GM12801 (cell line): ENCODE measurements around the gene TEC.

Experiments
- TF ChIP-seq, protein P1 (sequence below): IDR thresholded peaks from one replicate; pipeline ENCODE4 v1.5.1; 2011; ENCODE audit warnings: control low read depth; ENCODE audit not compliant: insufficient read length; ENCODE audit errors: extremely low read depth

The TEC gene

DNA sequence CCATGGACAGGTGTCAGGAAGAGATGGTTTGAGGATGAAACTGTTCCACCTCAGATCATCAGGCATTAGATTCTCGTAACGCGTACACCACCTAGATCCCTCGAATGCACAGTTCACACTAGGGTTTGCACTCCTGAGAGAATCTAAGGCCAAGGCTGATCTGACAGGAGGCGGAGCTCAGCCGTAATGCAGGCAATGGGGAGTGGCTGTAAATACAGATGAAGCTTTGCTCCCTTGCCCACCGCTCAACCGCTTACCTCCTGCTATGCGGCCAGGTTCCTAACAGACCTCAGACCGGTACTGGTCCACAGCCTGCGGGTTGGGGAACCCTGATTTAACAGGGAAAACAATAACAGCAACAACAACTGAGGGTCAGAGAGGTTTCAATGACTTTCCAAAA, 2.0 kb upstream of the TEC start:
- TF ChIP-seq, protein P1, sequence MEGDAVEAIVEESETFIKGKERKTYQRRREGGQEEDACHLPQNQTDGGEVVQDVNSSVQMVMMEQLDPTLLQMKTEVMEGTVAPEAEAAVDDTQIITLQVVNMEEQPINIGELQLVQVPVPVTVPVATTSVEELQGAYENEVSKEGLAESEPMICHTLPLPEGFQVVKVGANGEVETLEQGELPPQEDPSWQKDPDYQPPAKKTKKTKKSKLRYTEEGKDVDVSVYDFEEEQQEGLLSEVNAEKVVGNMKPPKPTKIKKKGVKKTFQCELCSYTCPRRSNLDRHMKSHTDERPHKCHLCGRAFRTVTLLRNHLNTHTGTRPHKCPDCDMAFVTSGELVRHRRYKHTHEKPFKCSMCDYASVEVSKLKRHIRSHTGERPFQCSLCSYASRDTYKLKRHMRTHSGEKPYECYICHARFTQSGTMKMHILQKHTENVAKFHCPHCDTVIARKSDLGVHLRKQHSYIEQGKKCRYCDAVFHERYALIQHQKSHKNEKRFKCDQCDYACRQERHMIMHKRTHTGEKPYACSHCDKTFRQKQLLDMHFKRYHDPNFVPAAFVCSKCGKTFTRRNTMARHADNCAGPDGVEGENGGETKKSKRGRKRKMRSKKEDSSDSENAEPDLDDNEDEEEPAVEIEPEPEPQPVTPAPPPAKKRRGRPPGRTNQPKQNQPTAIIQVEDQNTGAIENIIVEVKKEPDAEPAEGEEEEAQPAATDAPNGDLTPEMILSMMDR, result no peak

DNA sequence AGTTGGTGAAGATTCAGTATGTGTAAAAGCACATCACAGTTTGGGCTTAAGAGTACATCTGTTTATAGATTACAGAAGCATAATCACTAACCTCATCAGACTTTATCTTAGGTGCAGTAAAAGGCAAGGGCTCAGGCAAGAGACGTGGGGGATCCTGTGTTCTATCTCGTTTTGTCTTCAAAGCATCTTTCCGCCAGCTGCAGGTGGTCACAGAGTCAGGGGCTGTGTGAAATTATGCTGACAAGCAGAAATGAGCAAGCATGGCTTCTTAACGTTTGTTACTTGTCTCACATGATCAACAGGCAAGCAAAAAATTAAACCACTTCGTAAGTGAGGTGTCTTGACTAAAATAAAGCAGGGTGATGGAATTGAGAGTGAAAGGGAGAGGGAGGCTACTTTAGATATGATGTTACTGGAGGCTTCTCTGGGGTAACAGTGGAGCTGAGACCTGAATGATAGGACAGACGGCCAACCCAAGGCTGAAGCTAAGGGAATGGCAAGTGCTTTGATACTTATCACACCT, 1.4 kb upstream of the TEC start:
- TF ChIP-seq, protein P1, result no peak

DNA sequence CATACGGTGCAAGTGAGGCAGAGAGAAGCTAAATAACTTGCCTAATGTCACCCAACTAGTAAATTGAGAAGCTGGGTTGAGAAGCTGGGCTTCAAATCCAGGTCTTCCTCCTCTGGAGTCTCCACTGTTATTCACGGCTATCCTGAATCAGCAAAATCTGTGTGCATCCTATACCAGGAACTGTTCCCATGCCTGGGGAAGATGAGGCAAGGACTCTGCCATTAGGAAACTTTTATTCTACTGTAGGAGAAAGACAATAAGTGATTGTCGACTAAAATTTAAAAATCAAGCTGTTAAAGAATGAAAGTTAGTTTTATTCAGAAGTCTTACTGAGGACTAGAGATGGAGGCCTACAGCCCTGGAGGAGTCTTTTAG, 872 bp upstream of the TEC start:
- TF ChIP-seq, protein P1, result no peak

DNA sequence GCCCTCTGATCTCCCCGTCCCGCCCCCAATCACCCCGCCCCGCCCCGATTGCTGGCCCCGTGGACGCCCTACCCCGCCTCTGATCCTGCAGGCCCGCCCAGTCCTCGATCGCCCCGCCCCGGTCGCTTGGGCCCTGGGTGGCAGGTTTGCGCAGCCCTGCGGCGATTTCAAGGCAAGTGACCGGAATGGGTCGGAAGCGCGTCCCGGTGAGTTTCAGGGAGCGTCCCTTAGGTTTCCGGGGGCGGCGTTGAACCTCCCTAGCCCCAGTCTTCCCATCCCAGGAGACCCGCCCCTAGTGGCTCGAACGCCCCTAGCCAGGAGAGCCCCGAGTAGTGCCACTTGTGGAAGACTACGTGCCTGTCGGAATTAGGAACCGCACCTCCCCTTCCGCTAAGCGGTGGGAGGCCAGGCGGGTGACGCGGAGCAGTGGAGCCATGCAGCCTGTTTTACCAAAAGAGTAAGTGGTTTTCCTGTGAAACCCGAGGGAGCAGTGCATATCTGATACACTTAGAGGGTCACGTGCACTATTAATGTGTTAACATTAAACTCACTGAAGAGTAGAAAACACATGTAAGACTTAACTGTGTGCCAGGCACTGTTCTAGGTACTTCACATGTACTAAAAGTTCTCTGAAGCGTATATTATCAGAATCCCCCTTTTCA, 354 bp upstream of the TEC start:
- TF ChIP-seq, protein P1, result no peak

DNA sequence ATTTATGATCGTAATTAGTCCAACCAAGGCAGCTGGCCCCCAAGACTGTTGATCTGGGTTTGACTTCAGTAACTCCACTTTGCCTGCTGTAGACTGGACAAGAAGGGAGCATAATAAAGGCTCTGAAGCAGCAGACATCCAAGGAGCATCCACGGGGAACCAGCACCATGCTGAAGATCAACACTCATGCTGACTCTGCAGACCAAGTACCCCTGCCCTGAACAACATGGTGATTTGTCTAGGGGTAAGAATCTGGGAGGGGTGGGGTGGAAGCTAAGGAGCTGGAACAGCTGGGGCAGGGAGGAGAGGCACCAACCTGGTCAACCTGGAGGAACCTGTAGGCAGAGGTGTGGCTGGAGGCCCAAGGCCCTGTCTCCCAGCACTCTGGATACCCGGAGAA, 2.1 kb downstream of the TEC start:
- TF ChIP-seq, protein P1, result no peak

DNA sequence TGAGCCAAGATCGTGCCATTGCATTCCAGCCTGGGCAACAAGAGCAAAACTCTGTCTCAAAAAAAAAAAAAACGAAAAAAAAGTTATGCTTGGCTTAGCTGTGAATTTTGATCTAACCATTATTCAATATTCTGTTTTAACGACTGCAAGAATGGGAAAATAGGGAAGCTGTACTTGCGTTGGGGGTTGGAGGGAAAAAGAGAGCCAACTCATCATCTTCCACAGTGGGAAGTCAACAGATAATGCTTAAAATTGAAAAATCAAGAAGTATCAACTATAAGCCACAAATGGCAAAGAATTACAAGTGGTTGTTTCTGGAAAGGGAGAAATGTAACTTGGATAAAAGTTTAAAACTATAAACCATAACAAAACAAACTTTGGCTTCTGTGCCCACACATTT, 2.9 kb downstream of the TEC start:
- TF ChIP-seq, protein P1, result no peak

DNA sequence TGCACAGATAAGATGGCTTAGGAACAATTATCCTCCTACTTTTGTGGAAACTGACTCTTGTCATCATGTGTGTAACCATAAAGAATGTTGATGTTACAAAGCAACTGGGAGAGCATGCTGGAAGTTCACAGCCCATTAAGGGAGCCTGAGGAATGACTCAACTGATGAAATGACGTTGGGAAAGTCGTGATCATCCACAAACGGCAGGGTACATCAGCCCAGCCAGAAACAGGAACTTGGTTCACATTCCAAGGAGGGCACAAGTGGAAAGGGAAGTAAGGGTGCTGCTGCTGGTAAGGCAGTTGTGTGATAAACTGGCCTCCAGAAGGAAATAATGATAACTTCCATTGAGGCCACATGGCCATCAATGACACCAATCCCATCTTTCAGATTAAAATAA, 6.7 kb downstream of the TEC start:
- TF ChIP-seq, protein P1, result no peak

DNA sequence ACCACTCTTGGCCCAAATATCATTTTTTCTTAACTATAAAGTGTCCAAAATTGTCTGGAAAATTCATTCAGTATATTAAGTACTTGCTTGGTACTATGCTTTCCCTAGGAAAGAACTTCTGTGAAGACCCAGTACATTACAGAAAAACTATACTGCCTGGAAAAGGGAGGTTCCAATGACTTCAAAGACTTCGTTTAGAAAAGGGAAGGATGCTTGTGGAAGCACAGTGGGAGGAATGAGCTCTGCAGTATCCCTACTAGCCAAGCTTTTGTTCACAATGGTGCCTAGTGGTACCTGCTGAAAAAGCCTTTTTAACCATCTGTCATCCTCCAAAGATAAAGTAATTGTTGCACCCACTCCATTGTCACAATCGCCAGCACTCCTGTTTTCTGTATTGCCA, 7.2 kb downstream of the TEC start:
- TF ChIP-seq, protein P1, result no peak
